Pulmonary artery endothelial cell (primary cell): ENCODE data around the gene CAV2. TPM values are rescaled to one million over a fixed set of nuclear protein-coding genes. Genes with fewer than 3 reads are reported as not detected.

ENCODE experiments used
- DNase-seq: peaks from one replicate; pipeline ENCODE4 v3.0.0-alpha.2; 2011; ENCODE audit warnings: low read depth, low spot score
- total RNA-seq: library from RNA; depleted of rRNA; stranded (reverse); fragments of >200 nt; gene quantifications from 2 replicates; pipeline ENCODE4 v1.2.3, GENCODE V29; 2014

Gene CAV2
- total RNA-seq, 1 donor from 2014 or later = 270 TPM

DNA sequence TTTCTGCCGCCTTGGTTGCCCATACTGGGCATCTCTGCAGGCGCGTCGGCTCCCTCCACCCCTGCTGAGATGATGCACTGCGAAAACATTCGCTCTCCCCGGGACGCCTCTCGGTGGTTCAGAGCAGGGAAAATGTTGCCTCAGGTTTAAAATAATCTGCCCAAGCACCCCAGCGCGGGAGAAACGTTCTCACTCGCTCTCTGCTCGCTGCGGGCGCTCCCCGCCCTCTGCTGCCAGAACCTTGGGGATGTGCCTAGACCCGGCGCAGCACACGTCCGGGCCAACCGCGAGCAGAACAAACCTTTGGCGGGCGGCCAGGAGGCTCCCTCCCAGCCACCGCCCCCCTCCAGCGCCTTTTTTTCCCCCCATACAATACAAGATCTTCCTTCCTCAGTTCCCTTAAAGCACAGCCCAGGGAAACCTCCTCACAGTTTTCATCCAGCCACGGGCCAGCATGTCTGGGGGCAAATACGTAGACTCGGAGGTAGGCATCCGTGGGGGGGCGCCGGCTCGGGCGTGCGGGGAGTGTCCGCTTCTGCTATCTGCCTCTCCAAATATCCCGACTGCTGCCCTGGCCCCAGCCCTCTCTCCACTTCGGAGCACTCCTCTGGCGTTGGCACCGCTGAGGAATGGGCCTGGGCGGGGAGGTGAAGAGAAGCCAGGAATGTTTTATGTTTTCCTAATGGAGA is 25.2 kb downstream of the CAV2 start, which contains the start of gene CAV1:
Gene CAV1 (plus strand): TSS at position 428 of the 689 bp plus-strand sequence. CDS start 27 bp downstream, at position 455.
- peak; percentile 88 for DNase-seq

- no peak for DNase-seq
These were observed 25.9 kb downstream of the CAV2 start for GRCh38 chr7:116525298-116525912.

GRCh38 chr7:116525913-116526861 is 26.6 kb downstream of the CAV2 start:
- no peak for DNase-seq

- no peak for DNase-seq
These were observed 27.4 kb downstream of the CAV2 start for GRCh38 chr7:116526897-116527296.

- no peak for DNase-seq
These were observed 28.0 kb downstream of the CAV2 start for GRCh38 chr7:116527521-116527920.

- peak; percentile 81 for DNase-seq
These were observed 28.7 kb downstream of the CAV2 start for GRCh38 chr7:116528008-116528789.

GRCh38 chr7:116529250-116529649 is 29.7 kb downstream of the CAV2 start:
- no peak for DNase-seq

DNA sequence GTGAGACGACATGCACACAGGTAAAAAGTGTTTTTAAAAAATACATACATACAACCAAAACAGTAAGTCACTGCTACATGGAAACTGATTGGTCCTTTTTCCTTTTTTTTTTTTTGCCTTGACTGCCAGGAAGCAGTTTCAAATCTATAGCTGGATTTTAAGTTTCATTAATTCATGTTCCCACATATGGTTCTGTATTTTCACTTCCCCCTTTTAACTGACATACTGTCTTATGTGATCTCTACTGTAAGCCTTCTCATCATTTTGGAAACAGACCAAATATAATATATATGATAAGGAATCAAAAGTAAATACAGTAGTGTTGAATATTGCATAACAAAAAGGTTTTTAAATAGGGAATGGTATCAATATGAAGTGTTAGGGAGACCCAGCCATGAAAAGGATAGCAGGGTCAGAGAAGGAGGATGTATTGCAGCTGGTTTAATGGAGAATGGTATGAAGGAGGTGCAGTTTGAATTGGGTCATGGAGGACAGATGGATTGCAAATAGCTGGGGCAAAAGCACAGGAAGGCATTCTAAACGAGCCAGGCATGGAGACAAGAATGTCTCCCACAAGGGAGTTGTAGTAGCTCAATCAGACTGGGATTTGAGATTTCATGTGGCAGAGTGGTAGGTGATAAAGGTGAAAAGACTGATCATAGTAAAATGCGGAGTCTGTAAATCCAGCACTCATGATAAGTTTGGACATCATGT is 30.7 kb downstream of the CAV2 start:
- no peak for DNase-seq

DNA sequence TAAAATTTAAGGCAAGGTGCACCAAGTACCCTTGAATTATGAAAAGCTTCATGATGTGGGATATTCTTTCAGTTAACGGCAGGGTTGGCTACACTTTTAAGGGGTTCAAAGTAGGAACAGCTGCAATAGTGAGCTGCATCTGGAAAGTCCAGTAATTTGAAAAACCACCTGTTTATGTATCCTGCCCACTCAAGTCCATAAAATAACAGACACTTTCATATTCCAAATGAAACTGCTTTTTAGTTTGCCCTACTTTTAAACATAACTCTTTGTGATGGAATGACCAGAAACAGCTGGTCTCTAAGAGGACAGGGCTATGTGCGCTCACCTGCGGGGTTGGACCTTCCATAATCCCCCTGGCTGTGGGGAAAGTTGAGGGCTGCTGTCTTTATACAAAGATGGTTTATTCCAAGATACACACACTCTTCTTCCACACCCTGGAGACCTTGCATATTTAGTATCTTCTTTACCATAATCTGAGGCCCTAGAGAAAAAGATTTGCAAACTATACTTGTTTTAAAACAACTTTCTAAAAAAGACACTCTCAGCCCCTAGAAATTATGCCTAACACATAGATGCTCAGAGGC is 32.7 kb downstream of the CAV2 start:
- no peak for DNase-seq

- DNase-seq = no peak
These were observed 35.3 kb downstream of the CAV2 start for GRCh38 chr7:116534790-116535189.

GRCh38 chr7:116535416-116535815 is 35.9 kb downstream of the CAV2 start:
- no peak for DNase-seq

DNA sequence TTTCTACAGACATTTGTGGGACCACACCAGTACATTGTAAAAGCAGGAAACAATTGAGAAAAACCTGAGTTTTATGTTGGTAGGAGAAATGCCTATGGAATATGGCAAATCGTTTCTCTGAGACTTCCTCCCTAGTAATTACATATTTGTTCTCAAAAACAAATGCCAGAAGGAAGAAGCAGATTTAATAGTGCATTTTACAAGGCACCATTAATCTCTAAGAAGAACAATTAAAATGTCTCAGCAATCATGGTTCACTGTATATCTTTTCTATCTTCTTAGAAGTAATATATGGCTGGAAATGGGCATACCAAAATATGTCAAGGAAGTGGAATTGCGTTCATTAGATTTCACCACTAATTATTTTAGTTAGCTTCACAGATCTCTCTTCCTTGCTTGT is 38.6 kb downstream of the CAV2 start:
- DNase-seq = no peak

DNA sequence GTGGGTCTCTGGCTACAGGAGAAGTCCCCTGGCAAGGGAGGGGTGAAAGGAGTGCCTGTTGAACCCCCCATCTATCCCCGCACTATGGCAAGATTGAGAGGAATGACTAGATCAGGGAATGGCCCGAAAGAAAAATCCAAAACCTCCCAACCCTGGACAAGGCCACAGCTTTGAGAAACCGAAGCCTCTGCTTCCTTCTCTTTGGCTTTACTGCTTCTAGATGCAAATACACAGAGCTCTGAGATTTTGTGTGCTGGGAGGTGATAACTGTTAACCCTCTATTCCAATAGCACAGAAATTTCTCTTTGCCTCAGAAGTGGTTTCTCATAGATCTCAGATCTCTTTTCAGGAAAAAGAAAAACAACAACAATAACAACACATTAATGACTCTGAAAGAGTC is 40.3 kb downstream of the CAV2 start:
- DNase-seq = no peak

- no peak for DNase-seq
These were observed 41.2 kb downstream of the CAV2 start for GRCh38 chr7:116540743-116541142.

DNA sequence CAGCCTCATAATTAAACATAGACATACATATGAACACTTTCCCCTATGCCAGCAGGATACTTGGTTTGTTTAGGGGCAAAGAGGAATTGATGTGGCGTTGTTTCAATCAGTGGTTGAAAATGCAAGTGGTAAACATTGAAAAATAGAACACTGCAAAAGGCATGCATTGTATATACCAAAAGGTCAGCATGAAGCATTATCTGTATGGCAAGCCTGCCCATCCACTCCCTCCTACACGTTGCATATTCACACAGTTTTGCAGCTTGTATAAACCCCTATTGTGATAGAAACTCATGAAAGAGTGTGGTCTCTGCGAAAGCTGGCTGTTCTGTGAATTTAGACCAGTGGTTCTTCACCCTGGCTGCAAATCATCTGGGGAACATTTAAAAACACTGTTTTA is 42.4 kb downstream of the CAV2 start:
- DNase-seq = no peak

GRCh38 chr7:116542618-116543017 is 43.1 kb downstream of the CAV2 start:
- no peak for DNase-seq

GRCh38 chr7:116543664-116544063 is 44.1 kb downstream of the CAV2 start:
- DNase-seq = no peak

- no peak for DNase-seq
These were observed 44.9 kb downstream of the CAV2 start for GRCh38 chr7:116544487-116544886.

- DNase-seq = no peak
These were observed 46.0 kb downstream of the CAV2 start for GRCh38 chr7:116545411-116545993.

DNA sequence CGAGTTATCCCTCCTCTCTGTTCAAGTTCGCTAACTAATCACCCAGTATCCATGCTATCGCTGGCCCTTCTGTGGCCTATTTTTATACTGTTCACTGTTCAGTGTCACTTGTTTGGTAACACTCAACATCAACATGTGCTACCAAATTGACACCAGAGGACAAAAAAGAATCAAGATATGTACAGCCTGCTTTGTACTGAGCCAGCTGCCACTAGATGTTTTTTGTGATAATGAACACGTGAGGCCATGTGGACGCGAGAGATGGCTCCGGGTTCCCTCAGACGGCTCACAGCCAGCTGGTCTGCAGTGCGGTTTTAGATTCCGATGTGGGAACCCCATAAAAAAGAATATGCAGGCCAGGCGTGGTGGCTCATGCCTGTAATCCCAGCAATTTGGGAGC is 46.5 kb downstream of the CAV2 start:
- DNase-seq = no peak
